A673 (cell line): ENCODE data around the gene IGF2R. TPM values are rescaled to one million over a fixed set of nuclear protein-coding genes. Genes with fewer than 3 reads are reported as not detected.

ENCODE experiments used
- BruUV-seq: library from RNA; stranded (reverse); fragments of 400-500 nt; replicated peaks from 2 replicates; lab custom pipeline; 2021; lab: Mats Ljungman, UMichigan
- CTCF ChIA-PET: fragments of 300-600 bp; sonication (Branson Sonifier 250); formaldehyde crosslinking; loops from one replicate; lab custom pipeline; 2022; ENCODE audit warnings: antibody characterized with exemption; lab: Charles Lee
- POLR2A ChIA-PET: fragments of 300-600 bp; sonication (Branson Sonifier 250); formaldehyde crosslinking; loops from one replicate; lab custom pipeline; 2022; ENCODE audit warnings: antibody characterized with exemption; ENCODE audit not compliant: low non-redundant PET; lab: Charles Lee
- DNase-seq: peaks from one replicate; pipeline ENCODE4 v3.0.0-alpha.2; 2015; ENCODE audit warnings: low spot score
- H3K27ac ChIP-seq: fragments of 200-600 bp; sonication (generic); 2 replicates; pipeline ENCODE4 v1.5.1; 2016; ENCODE audit warnings: mixed run types, low read depth, mild to moderate bottlenecking, mixed read lengths, antibody characterized with exemption, low read length; ENCODE audit not compliant: poor library complexity, severe bottlenecking
- H3K27me3 ChIP-seq: fragments of 200-600 bp; sonication (generic); replicated peaks from 2 replicates; pipeline ENCODE4 v1.6.1; 2017; ENCODE audit warnings: mixed run types, low read depth, mild to moderate bottlenecking, mixed read lengths, antibody characterized with exemption, low read length; ENCODE audit not compliant: insufficient read depth, poor library complexity
- H3K36me3 ChIP-seq: fragments of 200-600 bp; sonication (generic); 2 replicates; pipeline ENCODE4 v1.6.1; 2016; ENCODE audit warnings: mixed run types, mild to moderate bottlenecking, mixed read lengths, antibody characterized with exemption, low read length; ENCODE audit not compliant: insufficient read depth, poor library complexity, severe bottlenecking
- H3K4me1 ChIP-seq: fragments of 200-600 bp; sonication (generic); 2 replicates; pipeline ENCODE4 v1.6.1; 2017; ENCODE audit warnings: mixed run types, mild to moderate bottlenecking, mixed read lengths, antibody characterized with exemption, low read length; ENCODE audit not compliant: insufficient read depth, poor library complexity, severe bottlenecking
- H3K4me3 ChIP-seq: fragments of 200-600 bp; sonication (generic); 2 replicates; pipeline ENCODE4 v1.5.1; 2016; ENCODE audit warnings: low read depth, mixed run types, mild to moderate bottlenecking, mixed read lengths, low read length; ENCODE audit not compliant: poor library complexity, severe bottlenecking
- H3K9me3 ChIP-seq: fragments of 200-600 bp; sonication (generic); 2 replicates; pipeline ENCODE4 v1.6.1; 2016; ENCODE audit warnings: mixed run types, low read depth, mild to moderate bottlenecking, mixed read lengths, antibody characterized with exemption, low read length; ENCODE audit not compliant: poor library complexity, severe bottlenecking
- CTCF ChIP-seq: fragments of 300-800, 200-600 bp; sonication (generic); conservative IDR thresholded peaks from 2 replicates; pipeline ENCODE4 v1.5.1; 2017; ENCODE audit warnings: low read depth, mild to moderate bottlenecking, antibody characterized with exemption, low read length, moderate library complexity, mixed read lengths
- EZH2 ChIP-seq: fragments of 200-600 bp; sonication (generic); IDR thresholded peaks from 2 replicates; pipeline ENCODE4 v1.6.1; 2017; ENCODE audit warnings: borderline replicate concordance, low read depth, mild to moderate bottlenecking, mixed read lengths, antibody characterized with exemption, low read length; ENCODE audit not compliant: poor library complexity, severe bottlenecking
- intact Hi-C: fragments of 100-400 bp; cut with micrococcal nuclease; formaldehyde crosslinking; loops from one replicate; pipeline ENCODE4 v1.10.0; 2022; ENCODE audit not compliant: unreplicated experiment
- total RNA-seq: library from RNA; stranded (reverse); gene quantifications from 2 replicates; pipeline ENCODE4 v1.2.3, GENCODE V29; 2021

The IGF2R gene
- total RNA-seq, 1 experiment from 2014 or later, result 67.4 TPM

GRCh38 chr6:160070831-160071230 is 101.9 kb downstream of the IGF2R start:
- CTCF ChIA-PET, result no interaction called here
- Histone ChIP-seq H3K36me3 (peaks cover 61% of the 10 kb centered on the region), H3K9me3 (no peaks in the 10 kb centered on the region), H3K4me1 (no peaks in the 10 kb centered on the region), H3K27me3 (no peaks in the 10 kb centered on the region), H3K27ac (no peak overlapping the region), H3K4me3 (no peak overlapping the region)
- no TSS peak for BruUV-seq
- no peak for DNase-seq
- no peak for TF ChIP-seq CTCF
- TF ChIP-seq EZH2, result no peak
- POLR2A ChIA-PET, result no interaction called here
- intact Hi-C loops, result no loop called here

DNA sequence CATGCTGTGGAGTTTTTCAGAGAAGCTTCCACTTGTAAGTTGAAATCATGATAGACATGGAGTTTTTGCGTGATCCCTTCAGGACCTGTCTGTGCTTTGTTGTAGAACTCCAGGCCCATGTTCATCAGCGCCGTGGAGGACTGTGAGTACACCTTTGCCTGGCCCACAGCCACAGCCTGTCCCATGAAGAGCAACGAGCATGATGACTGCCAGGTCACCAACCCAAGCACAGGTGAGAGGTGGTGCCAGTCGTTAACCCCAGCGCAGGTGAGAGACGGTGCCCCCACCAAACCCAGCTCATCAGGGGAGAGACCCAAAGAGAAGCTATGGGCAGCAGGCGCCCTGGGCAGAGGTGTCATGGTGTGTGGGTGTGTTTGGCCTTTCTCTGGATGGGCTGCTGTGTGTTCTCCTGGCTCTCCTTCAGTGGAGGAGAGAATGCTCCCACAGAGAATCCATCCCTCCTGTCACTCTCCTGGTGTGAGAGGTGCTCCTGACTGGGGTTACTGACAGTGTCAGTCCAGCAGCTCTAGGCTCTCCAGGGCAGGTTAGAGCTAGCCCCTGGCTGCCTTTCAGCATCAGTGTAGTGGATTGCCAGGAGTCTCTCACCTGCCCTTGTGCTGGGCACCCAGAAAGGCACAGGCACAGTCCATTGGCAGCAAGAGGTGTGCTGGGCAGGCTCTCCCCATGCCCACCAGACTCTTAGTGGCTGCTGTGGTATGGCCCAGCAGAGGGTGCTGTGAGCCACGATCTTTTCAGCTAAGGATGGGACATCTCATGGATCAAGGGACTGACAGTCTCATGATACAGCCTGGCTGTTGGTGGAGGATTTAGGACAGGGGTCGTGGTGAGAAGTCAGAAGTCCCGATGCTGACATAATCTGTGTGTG is 103.2 kb downstream of the IGF2R start:
- no peak overlapping the region for H3K27ac ChIP-seq
- POLR2A ChIA-PET, result no interaction called here
- H3K36me3 ChIP-seq, result peaks cover 62% of the 10 kb centered on the region
- no peaks in the 10 kb centered on the region for H3K4me1 ChIP-seq
- intact Hi-C loops, result no loop called here
- peak; percentile 31 for TF ChIP-seq CTCF
- no peak for TF ChIP-seq EZH2
- DNase-seq, result no peak
- CTCF ChIA-PET, result no interaction called here
- no peaks in the 10 kb centered on the region for H3K27me3 ChIP-seq
- H3K4me3 ChIP-seq, result no peak overlapping the region
- BruUV-seq, result no TSS peak
- no peaks in the 10 kb centered on the region for H3K9me3 ChIP-seq

DNA sequence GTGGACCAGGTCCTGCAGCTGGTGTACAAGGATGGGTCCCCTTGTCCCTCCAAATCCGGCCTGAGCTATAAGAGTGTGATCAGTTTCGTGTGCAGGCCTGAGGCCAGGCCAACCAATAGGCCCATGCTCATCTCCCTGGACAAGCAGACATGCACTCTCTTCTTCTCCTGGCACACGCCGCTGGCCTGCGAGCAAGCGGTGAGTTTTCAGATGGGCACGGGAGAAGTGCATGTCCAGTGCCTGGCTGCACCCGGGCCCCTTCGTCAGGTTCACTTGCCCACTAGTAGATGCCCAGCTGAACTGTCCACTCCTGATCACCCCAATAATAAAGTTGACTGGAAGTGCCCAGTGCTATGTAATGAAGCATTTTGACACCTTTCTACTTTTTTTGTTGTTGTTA is 104.4 kb downstream of the IGF2R start:
- H3K4me1 ChIP-seq, result no peaks in the 10 kb centered on the region
- no peak overlapping the region for H3K27ac ChIP-seq
- CTCF ChIA-PET, result no interaction called here
- POLR2A ChIA-PET, result no interaction called here
- no peak for DNase-seq
- BruUV-seq, result no TSS peak
- intact Hi-C loops, result no loop called here
- H3K4me3 ChIP-seq, result no peak overlapping the region
- H3K27me3 ChIP-seq, result no peaks in the 10 kb centered on the region
- peaks cover 60% of the 10 kb centered on the region for H3K36me3 ChIP-seq
- TF ChIP-seq EZH2 (no peak), CTCF (no peak)
- H3K9me3 ChIP-seq, result no peaks in the 10 kb centered on the region
